Transverse colon (tissue), 4 donors: ENCODE data around the gene CDK5RAP1. TPM values are rescaled to one million over a fixed set of nuclear protein-coding genes. Genes with fewer than 3 reads are reported as not detected.

Experiments
- DNase-seq: peaks from one replicate; pipeline ENCODE4 v3.0.0-alpha.2; 2019
- H3K27ac ChIP-seq, 4 donors: fragments of 200-600 bp; sonication (generic); 2 replicates each; pipeline ENCODE4 v1.5.1; 2016 to 2018; ENCODE audit warnings: inconsistent platforms in 4 of 4
- H3K27me3 ChIP-seq: fragments of 200-600 bp; sonication (generic); 2 replicates; pipeline ENCODE4 v1.5.1; 2017; ENCODE audit warnings: inconsistent platforms
- H3K36me3 ChIP-seq, 4 donors: fragments of 200-600 bp; sonication (generic); 2 replicates each; pipeline ENCODE4 v1.5.1; 2017 to 2019; ENCODE audit warnings: inconsistent platforms in 4 of 4
- H3K4me1 ChIP-seq, 4 donors: fragments of 200-600 bp; sonication (generic); 2 replicates each; pipeline ENCODE4 v1.5.1; 2017 to 2020; ENCODE audit warnings: inconsistent platforms in 4 of 4
- H3K4me3 ChIP-seq, 4 donors: fragments of 200-600 bp; sonication (generic); 1 replicate in 1 of 4; 2 replicates in 3 of 4; pipeline versions ENCODE4 v1.5.1 to v1.6.1; 2017 to 2019; ENCODE audit warnings: inconsistent platforms in 4 of 4
- H3K9me3 ChIP-seq, 2 donors: fragments of 200-600 bp; sonication (generic); 2 replicates each; pipeline ENCODE4 v1.5.1; 2017 to 2019; ENCODE audit warnings: inconsistent platforms in 2 of 2
- EP300 ChIP-seq: sonication (generic); formaldehyde crosslinking; IDR thresholded peaks from one replicate; pipeline ENCODE4 v1.6.1; 2017; ENCODE audit warnings: antibody characterized with exemption, low read depth
- POLR2A ChIP-seq: fragments of 450-650 bp; IDR thresholded peaks from one replicate; pipeline ENCODE4 v1.6.1; 2016; ENCODE audit warnings: antibody characterized with exemption, mild to moderate bottlenecking, moderate library complexity
- POLR2AphosphoS5 ChIP-seq, 3 donors: sonication (generic); formaldehyde crosslinking; IDR thresholded peaks; one replicate each; pipeline ENCODE4 v1.6.1; 2016; ENCODE audit warnings: antibody characterized with exemption in 3 of 3
- WGBS, 2 donors: methylation state at CpG; one replicate each; pipeline ENCODE4 v1.1.5; 2018; ENCODE audit warnings: low coverage in 1 of 2; 5-methylcytosine and 5-hydroxymethylcytosine counted together
- in situ Hi-C, 4 donors: fragments of 200-750 bp; cut with MboI; loops; one replicate each; pipeline versions ENCODE4 v1.15.0 to v1.15.1; 2017; ENCODE audit warnings: low sequenced_read_pairs in 3 of 4, low pct_ligation_motif_present in 1 of 4, low pct_unique_long_range_greater_than_20kb in 1 of 4
- intact Hi-C: fragments of 100-400 bp; cut with DNase I; formaldehyde crosslinking; loops from one replicate; pipeline ENCODE4 v1.15.1; 2023; ENCODE audit warnings: low total_unique reads
- total RNA-seq, 4 donors: library from RNA; depleted of rRNA; stranded (reverse); fragments of >200 nt; gene quantifications; one replicate each; pipeline ENCODE4 v1.1.0, GENCODE V29; 2016
- TF ChIP-seq, protein P1 (sequence below), 5 experiments: fragments of 200-600 bp in 3 of 5; fragments of 450-650 bp in 2 of 5; sonication (generic) in 3 of 5; IDR thresholded peaks; 1 replicate in 2 of 5; 2 replicates in 3 of 5; pipeline ENCODE4 v1.5.1; 2016 to 2017; ENCODE audit warnings: antibody characterized with exemption in 5 of 5, inconsistent platforms in 3 of 5, mild to moderate bottlenecking in 2 of 5, moderate library complexity in 1 of 5

The CDK5RAP1 gene
- total RNA-seq, 4 donors from 2014 or later = 8.6 to 21.3 (median 20.3) TPM

DNA sequence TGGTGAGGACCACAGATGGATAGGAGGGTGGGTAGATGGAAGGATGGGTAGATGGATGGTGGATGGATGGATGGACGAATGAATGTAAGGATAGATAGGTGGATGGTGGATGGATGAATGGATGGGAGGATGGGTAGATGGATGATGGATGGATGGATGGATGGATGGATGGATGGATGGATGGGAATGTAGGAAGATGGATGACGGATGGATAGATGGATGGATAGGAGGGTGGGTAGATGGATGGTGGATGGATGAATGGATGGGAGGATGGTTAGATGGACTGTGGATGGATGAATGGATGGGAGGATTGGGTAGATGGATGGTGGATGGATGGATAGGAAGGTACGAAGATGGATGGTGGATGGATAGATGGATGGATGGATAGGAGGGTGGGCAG is 67.2 kb downstream of the CDK5RAP1 start:
- Histone ChIP-seq H3K9me3 (no peaks in the 10 kb centered on the region), H3K4me1 (no peaks in the 10 kb centered on the region), H3K36me3 (no peaks in the 10 kb centered on the region), H3K4me3 (no peak overlapping the region), H3K27me3 (no peaks in the 10 kb centered on the region), H3K27ac (no peak overlapping the region)
- TF ChIP-seq POLR2A = no peak
- in situ Hi-C loops = no loop called here
- intact Hi-C loops = no loop called here
- WGBS, 2 donors = 91 to 96% methylated on average over 3 of the region's 3 CpGs
- no peak for DNase-seq

DNA sequence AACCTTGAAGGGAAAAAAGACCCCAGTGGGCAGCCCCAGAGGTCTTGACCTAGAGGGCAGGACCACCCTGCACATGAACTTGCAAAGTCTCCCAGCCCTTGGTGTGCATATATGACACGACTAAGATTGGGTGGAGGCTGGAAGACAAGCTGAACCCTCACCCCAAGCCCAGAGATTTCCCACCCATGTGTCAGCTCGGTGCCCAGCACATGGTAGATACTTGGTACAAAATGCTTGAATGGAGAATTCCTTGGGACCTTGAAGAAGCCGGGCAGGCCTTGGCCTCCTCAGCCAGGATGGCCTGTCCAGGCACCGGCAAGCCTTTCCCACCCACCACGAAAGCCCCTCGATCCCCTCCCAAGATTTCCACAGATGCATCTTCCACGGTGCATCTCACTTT is 67.7 kb downstream of the CDK5RAP1 start:
- in situ Hi-C loops (no loop called here), intact Hi-C loops (no loop called here)
- no peak for DNase-seq
- H3K4me1 ChIP-seq = no peaks in the 10 kb centered on the region
- H3K4me3 ChIP-seq = no peak overlapping the region
- no peaks in the 10 kb centered on the region for H3K27me3 ChIP-seq
- no peak overlapping the region for H3K27ac ChIP-seq
- 89% methylated on average over 7 of the region's 7 CpGs; no CpG with 5 or more reads in 1 of the 2 donors for WGBS, 2 donors
- no peak for TF ChIP-seq POLR2AphosphoS5 (IDR thresholded peaks at IDR 0.05)
- no peak for TF ChIP-seq EP300
- TF ChIP-seq POLR2A = no peak
- TF ChIP-seq, protein P1, sequence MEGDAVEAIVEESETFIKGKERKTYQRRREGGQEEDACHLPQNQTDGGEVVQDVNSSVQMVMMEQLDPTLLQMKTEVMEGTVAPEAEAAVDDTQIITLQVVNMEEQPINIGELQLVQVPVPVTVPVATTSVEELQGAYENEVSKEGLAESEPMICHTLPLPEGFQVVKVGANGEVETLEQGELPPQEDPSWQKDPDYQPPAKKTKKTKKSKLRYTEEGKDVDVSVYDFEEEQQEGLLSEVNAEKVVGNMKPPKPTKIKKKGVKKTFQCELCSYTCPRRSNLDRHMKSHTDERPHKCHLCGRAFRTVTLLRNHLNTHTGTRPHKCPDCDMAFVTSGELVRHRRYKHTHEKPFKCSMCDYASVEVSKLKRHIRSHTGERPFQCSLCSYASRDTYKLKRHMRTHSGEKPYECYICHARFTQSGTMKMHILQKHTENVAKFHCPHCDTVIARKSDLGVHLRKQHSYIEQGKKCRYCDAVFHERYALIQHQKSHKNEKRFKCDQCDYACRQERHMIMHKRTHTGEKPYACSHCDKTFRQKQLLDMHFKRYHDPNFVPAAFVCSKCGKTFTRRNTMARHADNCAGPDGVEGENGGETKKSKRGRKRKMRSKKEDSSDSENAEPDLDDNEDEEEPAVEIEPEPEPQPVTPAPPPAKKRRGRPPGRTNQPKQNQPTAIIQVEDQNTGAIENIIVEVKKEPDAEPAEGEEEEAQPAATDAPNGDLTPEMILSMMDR (IDR thresholded peaks at IDR 0.05) = no peak
- no peaks in the 10 kb centered on the region for H3K36me3 ChIP-seq
- H3K9me3 ChIP-seq = no peaks in the 10 kb centered on the region

DNA sequence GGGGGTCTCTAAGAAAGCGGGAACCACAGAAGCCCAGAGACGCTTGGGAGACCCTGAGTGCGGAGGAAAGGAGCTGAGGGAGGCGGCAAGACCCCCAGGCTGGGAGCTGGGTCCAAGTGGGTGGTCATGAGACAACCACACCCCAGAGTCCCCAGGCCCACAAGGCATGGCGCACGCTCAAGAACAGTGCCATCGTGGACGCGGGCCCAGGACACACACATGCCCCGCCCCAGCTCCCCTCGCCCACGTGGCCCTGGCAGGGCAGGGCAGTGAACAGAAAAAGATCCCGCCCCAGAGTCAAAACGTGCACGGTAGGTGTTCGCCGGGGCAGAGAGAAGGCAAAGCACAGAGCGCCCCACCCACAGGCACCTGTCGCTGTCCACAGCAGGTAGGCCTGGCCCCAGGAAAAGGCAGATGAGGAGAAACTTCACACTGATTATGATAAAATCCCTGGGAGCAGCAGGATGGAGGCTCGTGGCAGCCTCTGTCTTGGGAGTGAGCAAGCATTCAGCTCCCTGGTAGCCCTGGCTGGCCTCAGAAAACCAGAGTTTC is 68.3 kb downstream of the CDK5RAP1 start:
- 66 to 100% methylated on average over 1 to 20 of the region's 20 CpGs for WGBS, 2 donors
- H3K4me3 ChIP-seq = no peak overlapping the region
- intact Hi-C loops = no loop called here
- DNase-seq = no peak
- in situ Hi-C loops = no loop called here
- H3K27ac ChIP-seq = no peak overlapping the region
- no peaks in the 10 kb centered on the region for H3K4me1 ChIP-seq
- TF ChIP-seq POLR2A = no peak
- TF ChIP-seq EP300 = no peak
- no peak for TF ChIP-seq POLR2AphosphoS5 (IDR thresholded peaks at IDR 0.05)
- TF ChIP-seq, protein P1 (IDR thresholded peaks at IDR 0.05) = no peak
- no peaks in the 10 kb centered on the region for H3K27me3 ChIP-seq
- H3K9me3 ChIP-seq = no peaks in the 10 kb centered on the region
- no peaks in the 10 kb centered on the region for H3K36me3 ChIP-seq

DNA sequence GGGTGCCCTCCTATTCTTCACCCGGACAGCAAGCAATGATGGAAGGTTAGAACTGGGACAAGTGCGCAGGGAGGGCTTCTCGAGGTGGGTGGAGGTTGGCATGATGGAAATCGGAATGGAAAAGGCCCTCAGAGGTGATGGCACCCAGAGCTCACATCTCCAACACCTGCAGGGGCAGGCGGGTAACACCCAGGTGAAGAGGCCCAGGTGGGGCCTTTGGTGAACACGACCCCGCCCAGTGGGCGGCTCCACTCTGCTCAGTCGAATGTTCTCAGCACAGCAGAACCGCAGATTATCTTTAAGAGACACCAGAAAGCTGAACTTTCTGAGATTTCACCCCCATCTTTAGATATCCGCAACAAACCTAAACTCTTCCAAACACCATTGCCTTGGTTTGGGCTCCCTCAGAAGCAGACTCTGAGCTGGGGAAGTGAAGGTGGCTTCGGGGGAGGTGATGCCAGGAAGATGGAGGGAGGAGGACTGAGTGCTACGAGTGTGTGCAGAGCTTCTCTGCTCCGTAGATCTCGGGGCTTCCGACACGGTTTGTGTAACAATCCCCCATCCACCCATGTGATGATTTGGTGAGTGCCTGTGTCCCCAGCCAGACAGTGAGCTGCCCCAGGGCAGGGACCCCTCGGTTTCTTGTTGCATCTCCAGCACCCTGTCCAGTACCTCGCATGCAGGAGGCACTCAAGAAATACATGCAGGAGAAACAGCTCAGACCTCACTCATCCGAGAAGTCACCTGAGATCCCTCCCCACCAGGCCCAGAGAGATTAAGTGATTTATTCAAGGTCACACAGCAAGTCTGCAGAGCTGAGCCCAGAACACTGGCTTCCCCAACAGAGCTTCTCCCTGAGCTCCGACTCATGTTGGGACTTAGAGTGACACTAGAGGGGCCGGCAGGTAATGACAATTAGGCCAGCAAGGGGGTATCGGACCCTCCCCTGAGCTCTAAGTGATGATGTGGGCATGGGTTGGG is 72.9 kb downstream of the CDK5RAP1 start:
- no peak for DNase-seq
- H3K4me1 ChIP-seq = no peaks in the 10 kb centered on the region
- no peaks in the 10 kb centered on the region for H3K9me3 ChIP-seq
- TF ChIP-seq EP300 (no peak), POLR2AphosphoS5 (IDR thresholded peaks at IDR 0.05) (no peak), POLR2A (no peak)
- TF ChIP-seq, protein P1 (IDR thresholded peaks at IDR 0.05) = no peak
- in situ Hi-C loops (no loop called here), intact Hi-C loops (no loop called here)
- WGBS, 2 donors = 71% methylated on average over 22 of the region's 23 CpGs; no CpG with 5 or more reads in 1 of the 2 donors
- no peaks in the 10 kb centered on the region for H3K36me3 ChIP-seq
- H3K4me3 ChIP-seq = no peak overlapping the region
- H3K27ac ChIP-seq = no peak overlapping the region
- H3K27me3 ChIP-seq = no peaks in the 10 kb centered on the region
